Measurements from ENCODE around the gene CDH4.

The CDH4 gene

GRCh38 chr20:61683721-61684120, 431.7 kb downstream of the CDH4 start:
- FAIRE-seq: no peak

GRCh38 chr20:61684136-61684535, 432.1 kb downstream of the CDH4 start:
- FAIRE-seq: no peak

GRCh38 chr20:61684583-61685235, 432.6 kb downstream of the CDH4 start:
- no peak for FAIRE-seq

GRCh38 chr20:61685462-61685861, 433.4 kb downstream of the CDH4 start:
- no peak for FAIRE-seq

- FAIRE-seq: no peak
These were observed 434.2 kb downstream of the CDH4 start for GRCh38 chr20:61686051-61686936.

GRCh38 chr20:61688411-61688810, 436.4 kb downstream of the CDH4 start:
- FAIRE-seq: no peak

- no peak for FAIRE-seq
These were observed 438.1 kb downstream of the CDH4 start for GRCh38 chr20:61690150-61690549.

GRCh38 chr20:61690993-61691838, 439.2 kb downstream of the CDH4 start:
- no peak for FAIRE-seq

GRCh38 chr20:61691978-61692377, 439.9 kb downstream of the CDH4 start:
- FAIRE-seq: no peak

- no peak for FAIRE-seq
These were observed 440.4 kb downstream of the CDH4 start for GRCh38 chr20:61692479-61692878.

- no peak for FAIRE-seq
These were observed 441.1 kb downstream of the CDH4 start for GRCh38 chr20:61693055-61693600.

- FAIRE-seq: no peak
These were observed 442.6 kb downstream of the CDH4 start for GRCh38 chr20:61694682-61695081.

GRCh38 chr20:61695741-61696140, 443.7 kb downstream of the CDH4 start:
- no peak for FAIRE-seq

GRCh38 chr20:61696181-61696735, 444.2 kb downstream of the CDH4 start:
- no peak for FAIRE-seq

GRCh38 chr20:61697666-61698597, 445.9 kb downstream of the CDH4 start:
- FAIRE-seq: no peak

- FAIRE-seq: no peak
These were observed 446.8 kb downstream of the CDH4 start for GRCh38 chr20:61698598-61699494.

- no peak for FAIRE-seq
These were observed 447.7 kb downstream of the CDH4 start for GRCh38 chr20:61699495-61700374.

- no peak for FAIRE-seq
These were observed 448.6 kb downstream of the CDH4 start for GRCh38 chr20:61700595-61701140.

- FAIRE-seq: no peak
These were observed 449.3 kb downstream of the CDH4 start for GRCh38 chr20:61701401-61701800.
